ENCODE results near the gene TREH. TPM values are rescaled to one million over a fixed set of nuclear protein-coding genes. Genes with fewer than 3 reads are reported as not detected.
"Not testable (repeated sequence)": the region's sequence is repeated elsewhere in the genome, so short reads cannot be mapped to it uniquely, and the experiment has no call there.

TREH gene
- total RNA-seq, result not detected

GRCh38 chr11:118679483-118679882 is at the start of gene TREH:
Gene TREH (minus strand): TSS chr11:118679650. CDS start chr11:118679627, 23 bp downstream.
- ChIA-PET POLR2A (no interaction called here), CTCF (no interaction called here)

DNA sequence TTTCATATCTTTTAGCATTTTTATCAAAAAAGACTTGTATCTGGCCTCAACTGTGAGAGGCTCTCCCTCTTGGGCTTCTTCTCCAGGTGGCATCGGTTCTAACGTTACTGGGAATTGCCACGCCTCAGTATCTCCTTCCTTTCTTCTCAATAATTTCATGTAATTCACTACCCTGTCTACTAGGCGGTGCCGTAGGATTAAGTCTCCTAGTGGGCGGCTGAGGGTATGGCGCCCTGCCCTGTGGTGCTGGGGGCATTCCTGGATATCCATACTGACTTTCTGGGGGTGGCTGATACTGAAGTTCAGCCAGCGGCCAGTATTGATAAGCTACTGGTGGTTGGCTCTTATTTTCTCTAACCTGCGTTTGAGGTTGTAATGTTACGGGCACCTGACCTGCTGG is 48.7 kb upstream of the TREH start:
- CTCF ChIA-PET, POLR2A ChIA-PET: not testable (repeated sequence)

- POLR2A ChIA-PET, CTCF ChIA-PET: not testable (repeated sequence)
Observed at GRCh38 chr11:118727721-118728066, 48.2 kb upstream of the TREH start.

GRCh38 chr11:118727001-118727720 is 47.7 kb upstream of the TREH start:
- POLR2A ChIA-PET, CTCF ChIA-PET: not testable (repeated sequence)

GRCh38 chr11:118721478-118722015 is 42.1 kb upstream of the TREH start:
- POLR2A ChIA-PET, CTCF ChIA-PET: not testable (repeated sequence)

DNA sequence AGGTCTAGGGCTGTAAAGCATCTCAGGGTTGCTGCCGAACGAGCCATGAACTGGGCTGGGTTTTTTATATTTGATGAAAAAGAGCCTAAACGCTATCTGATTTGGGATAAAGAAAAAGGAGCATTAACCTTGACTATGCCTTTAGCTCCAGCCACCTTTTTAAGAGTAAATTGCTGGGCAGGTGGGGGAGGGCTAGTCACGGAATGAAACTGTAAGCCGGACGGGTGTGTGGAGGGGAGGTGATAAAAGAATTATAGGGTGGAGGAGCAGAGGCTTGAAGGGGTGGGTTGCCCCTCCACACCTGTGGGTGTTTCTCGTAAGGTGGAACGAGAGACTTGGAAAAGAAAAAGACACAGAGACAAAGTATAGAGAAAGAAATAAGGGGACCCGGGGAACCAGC is 41.3 kb upstream of the TREH start:
- POLR2A ChIA-PET, CTCF ChIA-PET: not testable (repeated sequence)

DNA sequence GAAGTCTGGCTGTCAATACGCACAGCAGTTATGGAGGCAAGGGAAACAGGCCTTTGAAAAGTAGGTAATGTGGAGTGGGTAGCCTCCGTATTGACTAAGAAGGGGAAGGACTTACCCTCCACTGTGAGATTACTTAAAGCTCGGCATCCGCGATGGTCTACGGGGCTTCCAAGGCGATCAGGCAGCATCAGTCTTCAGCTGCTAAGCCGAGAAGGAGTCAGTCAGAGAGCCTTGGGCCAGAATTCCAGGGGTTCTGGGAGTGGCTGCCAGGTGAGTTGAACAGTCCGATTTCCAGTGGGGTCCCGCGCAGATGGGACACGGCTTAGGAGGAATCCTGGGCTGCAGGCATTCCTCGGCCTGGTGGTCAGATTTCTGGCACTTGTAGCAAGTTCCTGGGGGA is 40.6 kb upstream of the TREH start:
- CTCF ChIA-PET, POLR2A ChIA-PET: not testable (repeated sequence)

- POLR2A ChIA-PET, CTCF ChIA-PET: not testable (repeated sequence)
Observed at GRCh38 chr11:118718562-118718961, 39.1 kb upstream of the TREH start.

- POLR2A ChIA-PET, CTCF ChIA-PET: not testable (repeated sequence)
Observed at GRCh38 chr11:118717733-118718132, 38.3 kb upstream of the TREH start.

- POLR2A ChIA-PET, CTCF ChIA-PET: not testable (repeated sequence)
Observed at GRCh38 chr11:118717221-118717620, 37.8 kb upstream of the TREH start.

DNA sequence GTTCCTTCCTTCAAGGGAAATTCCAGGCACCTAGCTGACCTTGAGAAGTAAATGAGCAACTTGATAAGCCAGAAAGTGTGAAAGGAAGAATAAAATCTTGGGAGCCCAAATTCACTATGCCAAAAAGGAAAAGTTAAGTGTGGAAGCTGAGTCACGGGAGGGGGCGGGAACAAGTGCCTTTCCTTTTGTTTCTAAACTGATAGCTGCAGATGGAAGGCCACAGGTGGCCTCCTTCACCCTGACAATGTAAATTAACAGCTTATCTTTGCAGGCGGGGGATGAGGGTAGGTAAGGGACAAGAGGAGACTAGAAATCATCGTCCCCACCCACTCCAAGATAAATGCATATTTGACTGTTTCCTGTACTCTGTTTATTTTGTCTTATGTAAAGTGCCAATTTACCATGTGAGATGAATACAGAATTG is 36.4 kb upstream of the TREH start:
- ChIA-PET CTCF (interaction anchor here (1.7 kb wide), 1 partner anchor 26 kb away, joined by 3 read pairs; no protein-coding TSS in a partner anchor), POLR2A (interaction anchor here (0.7 kb wide), 1 partner anchor 12 kb away, joined by 3 read pairs; no protein-coding TSS in a partner anchor)

GRCh38 chr11:118715245-118715831 is 35.9 kb upstream of the TREH start:
- ChIA-PET POLR2A (no interaction called here), CTCF (interaction anchor here (1.7 kb wide), 1 partner anchor 26 kb away, joined by 3 read pairs; no protein-coding TSS in a partner anchor)

DNA sequence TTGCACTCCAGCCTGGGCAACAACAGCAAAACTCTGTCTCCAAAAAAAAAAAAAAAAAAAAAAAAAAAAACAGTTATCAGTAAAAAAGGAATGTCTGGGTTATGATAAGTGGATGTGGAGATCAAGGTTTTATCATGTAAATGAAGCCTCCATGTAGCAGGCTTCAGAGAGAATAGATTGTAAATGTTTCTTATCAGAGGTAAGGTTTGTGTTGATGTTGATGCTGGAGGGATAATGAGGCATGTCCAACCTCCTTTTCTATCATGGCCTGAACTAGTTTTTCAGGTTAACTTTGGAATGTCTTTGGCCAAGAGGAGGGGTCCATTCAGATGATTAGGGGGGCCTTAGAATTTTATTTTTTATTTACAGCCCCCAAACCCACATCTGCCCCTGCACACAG is 35.4 kb upstream of the TREH start:
- ChIA-PET POLR2A (no interaction called here), CTCF (interaction anchor here (1.7 kb wide), 1 partner anchor 25 kb away, joined by 3 read pairs; no protein-coding TSS in a partner anchor)

DNA sequence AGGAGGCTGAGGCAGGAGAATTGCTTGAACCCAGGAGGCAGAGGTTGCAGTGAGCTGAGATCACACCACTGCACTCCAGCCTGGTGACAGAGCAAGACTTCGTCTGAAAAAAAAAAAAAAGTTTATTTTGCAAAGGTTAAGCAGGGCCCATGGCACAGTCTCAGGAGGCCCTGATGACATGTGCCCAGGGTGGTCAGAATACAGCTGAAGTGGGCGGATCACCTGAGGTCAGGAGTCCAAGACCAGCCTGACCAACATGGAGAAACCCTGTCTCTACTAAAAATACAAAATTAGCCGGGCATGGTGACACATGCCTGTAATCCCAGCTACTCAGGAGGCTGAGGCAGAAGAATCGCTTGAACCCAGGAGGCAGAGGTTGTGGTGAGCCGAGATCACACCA is 35.0 kb upstream of the TREH start:
- POLR2A ChIA-PET, result not testable (repeated sequence)
- CTCF ChIA-PET, result interaction anchor here (1.7 kb wide), 1 partner anchor 25 kb away, joined by 3 read pairs; no protein-coding TSS in a partner anchor

GRCh38 chr11:118708296-118708695 is 28.8 kb upstream of the TREH start:
- ChIA-PET POLR2A (no interaction called here), CTCF (interaction anchor here (1.2 to 1.4 kb wide), 2 partner anchors 18 to 176 kb away, joined by 3 read pairs; partner anchors contain the start of gene CXCR5)

DNA sequence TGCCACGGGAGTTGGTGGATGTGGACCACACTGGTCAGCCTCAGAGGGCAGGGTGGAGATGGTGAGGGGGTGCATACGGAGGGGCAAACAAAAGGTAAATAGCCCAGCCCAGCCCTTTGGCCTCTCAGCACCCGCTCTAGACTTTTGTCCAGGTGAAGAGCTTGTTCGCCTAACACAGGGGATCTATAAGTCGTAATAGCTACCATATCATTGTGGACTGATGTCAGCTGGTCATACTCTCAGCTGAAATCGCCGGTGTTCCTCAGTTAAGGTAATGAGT is 27.0 kb upstream of the TREH start:
- ChIA-PET CTCF (interaction anchor here (2.6 kb wide), 1 partner anchor 16 kb away, joined by 14 read pairs; no protein-coding TSS in a partner anchor), POLR2A (no interaction called here)

GRCh38 chr11:118705791-118706545 is 26.5 kb upstream of the TREH start:
- CTCF ChIA-PET, result interaction anchor here (0.6 to 2.6 kb wide), 6 partner anchors 9 to 657 kb away, joined by 3 to 14 read pairs (median 3); no protein-coding TSS in a partner anchor
- POLR2A ChIA-PET, result interaction anchor here (0.6 kb wide), 1 partner anchor 65 kb away, joined by 3 read pairs; no protein-coding TSS in a partner anchor

- POLR2A ChIA-PET, result interaction anchor here (0.6 to 1.2 kb wide), 3 partner anchors 10 to 86 kb away, joined by 3 to 4 read pairs (median 3); partner anchors contain the start of gene DDX6
- CTCF ChIA-PET, result interaction anchor here (0.6 to 2.6 kb wide), 6 partner anchors 8 to 656 kb away, joined by 3 to 14 read pairs (median 3); no protein-coding TSS in a partner anchor
Observed at GRCh38 chr11:118705111-118705741, 25.8 kb upstream of the TREH start.

GRCh38 chr11:118703563-118704106 is 24.2 kb upstream of the TREH start:
- CTCF ChIA-PET, result interaction anchor here (1.6 kb wide), 1 partner anchor 13 kb away, joined by 5 read pairs; no protein-coding TSS in a partner anchor
- POLR2A ChIA-PET, result interaction anchor here (0.6 to 0.7 kb wide), 3 partner anchors 13 to 226 kb away, joined by 3 to 7 read pairs (median 5); no protein-coding TSS in a partner anchor

Data from activated CD8-positive, alpha-beta memory T cell treated with anti-CD3 and anti-CD28 coated beads for 36 hours (primary cell).